ENCODE measurements around the gene HOXA10. TPM values are rescaled to one million over a fixed set of nuclear protein-coding genes. Genes with fewer than 3 reads are reported as not detected.

Gene HOXA10
- polyA plus RNA-seq, 1 donor from 2014 or later = 0.70 TPM

GRCh38 chr7:27209933-27210440, 35.9 kb upstream of the HOXA10 start:
- Mint-ChIP-seq H3K4me1 (peaks cover 4 to 15% (median 8%) of the 10 kb centered on the region in 3 donors), H3K9me3 (peaks cover 0 to 3% (median 0%) of the 10 kb centered on the region in 3 donors), H3K27ac (peak overlapping the region in 1 of 3 donors; percentile 50), H3K36me3 (no peaks in the 10 kb centered on the region), H3K27me3 (peaks cover 79% of the 10 kb centered on the region), H3K4me3 (peak overlapping the region in 3 of 4 donors; percentile 53 to 89 (median 77))

DNA sequence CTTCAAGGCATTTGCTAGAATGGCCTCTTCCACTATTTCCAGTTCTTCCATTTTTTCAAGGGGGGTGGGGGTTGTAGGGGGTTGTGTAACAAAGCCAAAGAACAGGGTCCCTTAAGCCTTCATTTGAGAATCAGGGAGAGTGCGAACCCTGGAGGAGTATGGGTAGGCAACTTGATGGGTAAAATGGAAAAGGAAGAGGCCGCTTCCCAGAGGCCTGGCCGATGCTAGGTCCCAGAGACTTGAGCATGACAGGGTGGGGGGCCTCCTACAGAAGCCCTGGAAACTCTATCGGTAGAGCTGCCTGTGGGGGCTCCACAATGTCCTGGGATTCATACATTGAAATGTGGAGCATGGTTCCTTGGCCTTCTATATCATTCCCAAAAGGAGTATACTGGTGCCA, 34.9 kb upstream of the HOXA10 start:
- H3K9me3 Mint-ChIP-seq = peaks cover 0 to 3% (median 0%) of the 10 kb centered on the region in 3 donors
- no peaks in the 10 kb centered on the region for H3K36me3 Mint-ChIP-seq
- H3K4me1 Mint-ChIP-seq = peaks cover 4 to 19% (median 8%) of the 10 kb centered on the region in 3 donors
- H3K4me3 Mint-ChIP-seq = peak overlapping the region in 1 of 4 donors; percentile 5
- peaks cover 78% of the 10 kb centered on the region for H3K27me3 Mint-ChIP-seq
- H3K27ac Mint-ChIP-seq = peak overlapping the region; percentile 28 to 81 (median 50)

DNA sequence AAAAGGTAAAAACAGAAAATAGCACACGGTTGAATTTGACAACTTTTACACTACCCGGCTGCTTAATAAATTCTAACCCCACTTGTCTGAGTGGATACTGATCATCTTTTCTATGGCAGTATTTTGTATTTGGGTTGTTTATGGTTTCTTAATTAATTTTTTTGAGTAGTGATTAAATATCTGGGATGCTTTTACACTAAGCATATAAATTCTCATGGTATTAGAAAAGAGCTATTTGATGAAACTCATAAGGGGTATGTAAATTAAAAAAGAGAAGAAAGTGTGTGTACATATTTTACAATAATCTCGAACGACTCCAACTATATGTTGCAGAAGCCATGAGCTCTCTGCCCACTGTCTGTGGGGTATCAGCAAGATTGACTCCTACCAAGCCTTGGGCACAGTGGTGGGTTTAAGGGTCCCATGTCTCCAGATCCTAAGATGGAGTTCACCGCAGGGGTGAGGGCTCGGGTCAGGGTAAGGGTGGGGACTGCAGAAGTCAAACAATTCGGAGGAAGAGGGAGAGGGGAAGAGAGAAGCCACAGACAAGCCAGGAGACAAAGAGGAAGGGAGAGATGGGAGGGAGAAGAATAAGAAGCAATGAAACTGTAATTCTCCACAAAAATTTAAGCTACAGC, 33.3 kb upstream of the HOXA10 start:
- Mint-ChIP-seq H3K27ac (peak overlapping the region in 1 of 3 donors; percentile 95), H3K36me3 (no peaks in the 10 kb centered on the region), H3K27me3 (peaks cover 82% of the 10 kb centered on the region), H3K4me3 (peak overlapping the region in 1 of 4 donors; percentile 4), H3K9me3 (peaks cover 0 to 3% (median 1%) of the 10 kb centered on the region in 3 donors), H3K4me1 (peaks cover 4 to 26% (median 8%) of the 10 kb centered on the region in 3 donors)

- peak overlapping the region in 1 of 4 donors; percentile 72 for H3K4me3 Mint-ChIP-seq
- peaks cover 7 to 34% (median 19%) of the 10 kb centered on the region in 3 donors for H3K4me1 Mint-ChIP-seq
Observed at GRCh38 chr7:27205325-27206280, 31.5 kb upstream of the HOXA10 start.

DNA sequence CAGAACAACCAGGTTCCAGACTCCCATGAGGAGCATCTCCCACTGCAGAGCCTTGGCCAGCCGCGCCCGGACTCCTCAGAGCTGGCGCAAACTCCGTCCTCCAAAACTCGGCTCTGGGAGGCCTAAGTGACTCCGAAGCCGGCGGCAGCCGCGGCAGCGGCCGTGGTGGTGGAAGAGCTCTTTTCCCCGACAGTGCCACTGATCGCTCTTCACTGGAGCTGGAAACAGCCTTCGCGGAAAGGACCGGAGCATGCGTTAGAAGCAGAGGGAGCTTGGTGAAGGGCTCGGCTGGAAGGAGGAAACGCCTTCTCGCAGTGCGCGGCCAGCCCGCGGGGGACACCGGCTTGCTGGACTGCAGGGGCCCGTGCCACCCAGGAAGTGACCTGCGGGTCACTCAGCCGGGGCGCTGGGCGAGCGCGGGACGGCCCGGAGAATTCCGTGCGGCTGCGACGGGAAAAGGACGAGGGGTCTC, 30.8 kb upstream of the HOXA10 start:
- H3K36me3 Mint-ChIP-seq = no peaks in the 10 kb centered on the region
- H3K27me3 Mint-ChIP-seq = peaks cover 82% of the 10 kb centered on the region
- H3K27ac Mint-ChIP-seq = peak overlapping the region; percentile 10 to 95 (median 91)
- peaks cover 0 to 3% (median 1%) of the 10 kb centered on the region in 3 donors for H3K9me3 Mint-ChIP-seq
- H3K4me3 Mint-ChIP-seq = peak overlapping the region in 1 of 4 donors; percentile 56
- peaks cover 4 to 32% (median 17%) of the 10 kb centered on the region in 3 donors for H3K4me1 Mint-ChIP-seq

More at GRCh38 chr7:27205325-27206280, 31.5 kb upstream of the HOXA10 start:
- H3K27me3 Mint-ChIP-seq = peaks cover 85% of the 10 kb centered on the region
- no peaks in the 10 kb centered on the region for H3K36me3 Mint-ChIP-seq
- peak overlapping the region in 2 of 3 donors; percentile 91 to 95 for H3K27ac Mint-ChIP-seq
- H3K9me3 Mint-ChIP-seq = peaks cover 0 to 3% (median 1%) of the 10 kb centered on the region in 3 donors

GRCh38 chr7:27203964-27204594, 30.0 kb upstream of the HOXA10 start:
- H3K9me3 Mint-ChIP-seq = peaks cover 0 to 3% (median 1%) of the 10 kb centered on the region in 3 donors
- no peaks in the 10 kb centered on the region for H3K36me3 Mint-ChIP-seq
- H3K4me3 Mint-ChIP-seq = peak overlapping the region in 2 of 4 donors; percentile 56 to 57
- peak overlapping the region; percentile 1 to 95 (median 71) for H3K27ac Mint-ChIP-seq
- H3K4me1 Mint-ChIP-seq = peaks cover 4 to 32% (median 17%) of the 10 kb centered on the region in 3 donors
- peaks cover 78% of the 10 kb centered on the region for H3K27me3 Mint-ChIP-seq

- Mint-ChIP-seq H3K4me1 (peaks cover 4 to 32% (median 17%) of the 10 kb centered on the region in 3 donors), H3K9me3 (peaks cover 0 to 3% (median 1%) of the 10 kb centered on the region in 3 donors), H3K36me3 (no peaks in the 10 kb centered on the region), H3K4me3 (peak overlapping the region in 2 of 4 donors; percentile 65 to 75), H3K27me3 (peaks cover 81% of the 10 kb centered on the region), H3K27ac (peak overlapping the region; percentile 61 to 97 (median 95))
Observed at GRCh38 chr7:27203365-27203953, 29.3 kb upstream of the HOXA10 start.

- Mint-ChIP-seq H3K27me3 (peaks cover 85% of the 10 kb centered on the region), H3K9me3 (peaks cover 0 to 5% (median 3%) of the 10 kb centered on the region in 3 donors), H3K27ac (peak overlapping the region; percentile 61 to 97 (median 95)), H3K36me3 (no peaks in the 10 kb centered on the region), H3K4me1 (peaks cover 8 to 36% (median 19%) of the 10 kb centered on the region in 3 donors), H3K4me3 (peak overlapping the region in 3 of 4 donors; percentile 65 to 75 (median 70))
Observed at GRCh38 chr7:27202862-27203134, 28.7 kb upstream of the HOXA10 start.

GRCh38 chr7:27202018-27202861, 28.1 kb upstream of the HOXA10 start:
- Mint-ChIP-seq H3K9me3 (peaks cover 0 to 5% (median 3%) of the 10 kb centered on the region in 3 donors), H3K27ac (peak overlapping the region; percentile 59 to 97 (median 95)), H3K27me3 (peaks cover 85% of the 10 kb centered on the region), H3K4me1 (peaks cover 8 to 36% (median 19%) of the 10 kb centered on the region in 3 donors), H3K36me3 (no peaks in the 10 kb centered on the region), H3K4me3 (peak overlapping the region; percentile 16 to 84 (median 74))

- Mint-ChIP-seq H3K27ac (peak overlapping the region; percentile 86 to 95 (median 90)), H3K9me3 (peaks cover 0 to 5% (median 3%) of the 10 kb centered on the region in 3 donors), H3K4me1 (peaks cover 8 to 36% (median 19%) of the 10 kb centered on the region in 3 donors)
Observed at GRCh38 chr7:27201580-27202017, 27.5 kb upstream of the HOXA10 start.

GRCh38 chr7:27200761-27201579, 26.9 kb upstream of the HOXA10 start:
- H3K27ac Mint-ChIP-seq = peak overlapping the region; percentile 86 to 95 (median 90)
- peaks cover 0 to 5% (median 2%) of the 10 kb centered on the region in 3 donors for H3K9me3 Mint-ChIP-seq
- no peaks in the 10 kb centered on the region for H3K36me3 Mint-ChIP-seq
- peak overlapping the region; percentile 74 to 93 (median 84) for H3K4me3 Mint-ChIP-seq
- peaks cover 82% of the 10 kb centered on the region for H3K27me3 Mint-ChIP-seq
- H3K4me1 Mint-ChIP-seq = peaks cover 12 to 39% (median 20%) of the 10 kb centered on the region in 3 donors

More at GRCh38 chr7:27201580-27202017, 27.5 kb upstream of the HOXA10 start:
- H3K27me3 Mint-ChIP-seq = peaks cover 82% of the 10 kb centered on the region
- peak overlapping the region; percentile 74 to 93 (median 84) for H3K4me3 Mint-ChIP-seq
- no peaks in the 10 kb centered on the region for H3K36me3 Mint-ChIP-seq

All from IgD-negative memory B cell (primary cell).